ENCODE measurements around the gene HPS1. TPM values are rescaled to one million over a fixed set of nuclear protein-coding genes. Genes with fewer than 3 reads are reported as not detected.

HPS1 gene
- total RNA-seq, 2 donors from 2014 or later: 40.0 to 53.7 TPM

GRCh38 chr10:98411166-98411565, 35.6 kb downstream of the HPS1 start:
- H3K4me3 ChIP-seq: no peak overlapping the region
- H3K9me3 ChIP-seq: no peaks in the 10 kb centered on the region
- no peak overlapping the region for H3K27ac ChIP-seq
- DNase-seq (no peak), ATAC-seq (no peak)
- intact Hi-C loops (cut with DNase I): no loop called here
- no peaks in the 10 kb centered on the region for H3K36me3 ChIP-seq (replicated peaks in 1 of 2; ENCODE audit: insufficient read depth in 1 of 2, low read depth in 2 of 2)
- no peak for TF ChIP-seq POLR2A (IDR thresholded peaks at IDR 0.05)
- no peak for TF ChIP-seq CTCF (IDR thresholded peaks at IDR 0.05)
- H3K27me3 ChIP-seq: no peaks in the 10 kb centered on the region
- H3K4me1 ChIP-seq: peaks cover 30% of the 10 kb centered on the region
- 86 to 89% methylated on average over 11 of the region's 11 CpGs for WGBS, 2 donors

- intact Hi-C loops (cut with DNase I): no loop called here
- TF ChIP-seq POLR2A (IDR thresholded peaks at IDR 0.05): no peak
- TF ChIP-seq CTCF (IDR thresholded peaks at IDR 0.05): no peak
- Histone ChIP-seq H3K27me3 (no peaks in the 10 kb centered on the region), H3K4me1 (peaks cover 28% of the 10 kb centered on the region), H3K36me3 (replicated peaks in 1 of 2; ENCODE audit: insufficient read depth in 1 of 2, low read depth in 2 of 2) (no peaks in the 10 kb centered on the region), H3K4me3 (no peak overlapping the region), H3K27ac (no peak overlapping the region), H3K9me3 (no peaks in the 10 kb centered on the region)
- 71 to 75% methylated on average over 5 to 10 of the region's 10 CpGs for WGBS, 2 donors
- DNase-seq: no peak
- ATAC-seq: no peak
These were observed 36.0 kb downstream of the HPS1 start for GRCh38 chr10:98410759-98411158.

GRCh38 chr10:98410135-98410743, 36.5 kb downstream of the HPS1 start:
- H3K4me1 ChIP-seq: peaks cover 23% of the 10 kb centered on the region
- TF ChIP-seq CTCF (IDR thresholded peaks at IDR 0.05): no peak
- no peak for TF ChIP-seq POLR2A (IDR thresholded peaks at IDR 0.05)
- H3K27me3 ChIP-seq: no peaks in the 10 kb centered on the region
- H3K4me3 ChIP-seq: no peak overlapping the region
- no peak overlapping the region for H3K27ac ChIP-seq
- no peaks in the 10 kb centered on the region for H3K9me3 ChIP-seq
- no peaks in the 10 kb centered on the region for H3K36me3 ChIP-seq (replicated peaks in 1 of 2; ENCODE audit: insufficient read depth in 1 of 2, low read depth in 2 of 2)
- DNase-seq: no peak
- no peak for ATAC-seq
- intact Hi-C loops (cut with DNase I): no loop called here
- 73 to 92% methylated on average over 4 of the region's 4 CpGs for WGBS, 2 donors

- H3K4me3 ChIP-seq: no peak overlapping the region
- WGBS, 2 donors: 60 to 63% methylated on average over 4 of the region's 4 CpGs
- H3K9me3 ChIP-seq: no peaks in the 10 kb centered on the region
- H3K27ac ChIP-seq: no peak overlapping the region
- TF ChIP-seq POLR2A (IDR thresholded peaks at IDR 0.05) (no peak), CTCF (IDR thresholded peaks at IDR 0.05) (no peak)
- intact Hi-C loops (cut with DNase I): no loop called here
- ATAC-seq (no peak), DNase-seq (no peak)
- peaks cover 10% of the 10 kb centered on the region for H3K4me1 ChIP-seq
- no peaks in the 10 kb centered on the region for H3K36me3 ChIP-seq (replicated peaks in 1 of 2; ENCODE audit: insufficient read depth in 1 of 2, low read depth in 2 of 2)
- H3K27me3 ChIP-seq: no peaks in the 10 kb centered on the region
These were observed 37.9 kb downstream of the HPS1 start for GRCh38 chr10:98408799-98409198.

- Histone ChIP-seq H3K27me3 (no peaks in the 10 kb centered on the region), H3K4me1 (peaks cover 10% of the 10 kb centered on the region), H3K27ac (no peak overlapping the region), H3K4me3 (no peak overlapping the region), H3K9me3 (no peaks in the 10 kb centered on the region), H3K36me3 (replicated peaks in 1 of 2; ENCODE audit: insufficient read depth in 1 of 2, low read depth in 2 of 2) (no peaks in the 10 kb centered on the region)
- no peak for TF ChIP-seq CTCF (IDR thresholded peaks at IDR 0.05)
- TF ChIP-seq POLR2A (IDR thresholded peaks at IDR 0.05): no peak
- DNase-seq: peak in 1 of 4 donors; percentile 9
- intact Hi-C loops (cut with DNase I): no loop called here
- 85 to 96% methylated on average over 18 of the region's 18 CpGs for whole genome bisulfite sequencing, 2 donors
- ATAC-seq: no peak
These were observed 38.9 kb downstream of the HPS1 start for GRCh38 chr10:98407744-98408241.
